SK-N-MC (cell line): ENCODE data around the gene CTNNA3.

Source experiments
- EZH2 ChIP-seq: fragments of 200-600 bp; sonication (generic); IDR thresholded peaks from one replicate; pipeline ENCODE4 v1.6.1; 2017; ENCODE audit warnings: antibody characterized with exemption
- POLR2AphosphoS5 ChIP-seq: IDR thresholded peaks from 2 replicates; pipeline ENCODE4 v1.6.1; 2012; ENCODE audit warnings: mild to moderate bottlenecking, low read depth, low read length, borderline replicate concordance

- TF ChIP-seq POLR2AphosphoS5 (no peak), EZH2 (no peak)
Observed at GRCh38 chr10:66102756-66103155, 1593.2 kb downstream of the CTNNA3 start.
